Left lung (tissue), 10 donors: ENCODE measurements around the gene CLEC2L. TPM values are rescaled to one million over a fixed set of nuclear protein-coding genes. Genes with fewer than 3 reads are reported as not detected.

ENCODE experiments used
- ATAC-seq: fragments of 200-7000 bp; cut with Tn5 transposase; one replicate; pipeline ENCODE4 v1.9.1; 2020; ENCODE audit warnings: moderate library complexity
- DNase-seq, 4 donors: peaks; one replicate each; pipeline ENCODE4 v3.0.0-alpha.2; 2013 to 2020
- H3K27ac ChIP-seq, 2 donors: fragments of 200-600 bp; sonication (generic) in 1 of 2; one replicate each; pipeline versions ENCODE4 v1.5.0 to v1.8.0; 2020 to 2021
- H3K27me3 ChIP-seq, 2 donors: fragments of 200-600 bp; sonication (generic) in 1 of 2; one replicate each; pipeline versions ENCODE4 v1.5.0 to v1.8.0; 2020 to 2021
- H3K36me3 ChIP-seq, 2 donors: fragments of 200-600 bp; sonication (generic) in 1 of 2; one replicate each; pipeline versions ENCODE4 v1.5.0 to v1.8.0; 2020 to 2021
- H3K4me1 ChIP-seq, 2 donors: fragments of 200-600 bp; one replicate each; pipeline ENCODE4 v1.8.0; 2021
- H3K4me3 ChIP-seq, 2 donors: fragments of 200-600 bp; sonication (generic) in 1 of 2; one replicate each; pipeline versions ENCODE4 v1.5.0 to v1.8.0; 2020 to 2021; ENCODE audit warnings: mild to moderate bottlenecking in 1 of 2
- H3K9me3 ChIP-seq, 2 donors: fragments of 200-600 bp; sonication (generic) in 1 of 2; one replicate each; pipeline versions ENCODE4 v1.5.0 to v1.8.0; 2020 to 2021
- intact Hi-C, 2 donors: fragments of 100-400 bp; cut with DNase I; formaldehyde crosslinking; loops; one replicate each; pipeline versions ENCODE4 v1.11.2 to v1.14.2; 2022
- polyA plus RNA-seq, 6 donors: library from polyadenylated mRNA; unstranded; fragments of 120-200 nt; gene quantifications; one replicate each; pipeline ENCODE4 v1.2.1, GENCODE V29; 2013; ENCODE audit not compliant: insufficient read length in 6 of 6
- total RNA-seq, 2 donors: library from RNA; stranded (reverse); fragmentation: NEBNext Ultra II Directional; extraction: Animal tissue kit (Norgen Biotek cat#: 25700); gene quantifications; one replicate each; pipeline ENCODE4 v1.2.1, GENCODE V29; 2021
- TF ChIP-seq, protein P1 (sequence below), 2 donors: fragments of 200-600 bp; sonication (generic) in 1 of 2; IDR thresholded peaks; one replicate each; pipeline versions ENCODE4 v1.5.0 to v1.8.0; 2021; ENCODE audit warnings: antibody characterized with exemption in 2 of 2
- donor health status: DM: no; HTN: yes; CAD: no.
- donor health status: DM: no; HTN: no; CAD: no.

The CLEC2L gene
- total and polyA plus RNA-seq, 8 donors: 0.20 to 0.45 (median 0.35) TPM; not detected in 1

- H3K36me3 ChIP-seq: no peaks in the 10 kb centered on the region
- H3K27me3 ChIP-seq: peaks cover 27 to 53% of the 10 kb centered on the region in 2 donors
- intact Hi-C loops: no loop called here
- ATAC-seq (no peak), DNase-seq (no peak)
- H3K4me3 ChIP-seq: no peak overlapping the region
- H3K9me3 ChIP-seq: no peaks in the 10 kb centered on the region
- H3K4me1 ChIP-seq: no peaks in the 10 kb centered on the region
- H3K27ac ChIP-seq: no peak overlapping the region
- TF ChIP-seq, protein P1, sequence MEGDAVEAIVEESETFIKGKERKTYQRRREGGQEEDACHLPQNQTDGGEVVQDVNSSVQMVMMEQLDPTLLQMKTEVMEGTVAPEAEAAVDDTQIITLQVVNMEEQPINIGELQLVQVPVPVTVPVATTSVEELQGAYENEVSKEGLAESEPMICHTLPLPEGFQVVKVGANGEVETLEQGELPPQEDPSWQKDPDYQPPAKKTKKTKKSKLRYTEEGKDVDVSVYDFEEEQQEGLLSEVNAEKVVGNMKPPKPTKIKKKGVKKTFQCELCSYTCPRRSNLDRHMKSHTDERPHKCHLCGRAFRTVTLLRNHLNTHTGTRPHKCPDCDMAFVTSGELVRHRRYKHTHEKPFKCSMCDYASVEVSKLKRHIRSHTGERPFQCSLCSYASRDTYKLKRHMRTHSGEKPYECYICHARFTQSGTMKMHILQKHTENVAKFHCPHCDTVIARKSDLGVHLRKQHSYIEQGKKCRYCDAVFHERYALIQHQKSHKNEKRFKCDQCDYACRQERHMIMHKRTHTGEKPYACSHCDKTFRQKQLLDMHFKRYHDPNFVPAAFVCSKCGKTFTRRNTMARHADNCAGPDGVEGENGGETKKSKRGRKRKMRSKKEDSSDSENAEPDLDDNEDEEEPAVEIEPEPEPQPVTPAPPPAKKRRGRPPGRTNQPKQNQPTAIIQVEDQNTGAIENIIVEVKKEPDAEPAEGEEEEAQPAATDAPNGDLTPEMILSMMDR (IDR thresholded peaks at IDR 0.05): no peak
Observed at GRCh38 chr7:139521439-139521838, 2.0 kb upstream of the CLEC2L start.

DNA sequence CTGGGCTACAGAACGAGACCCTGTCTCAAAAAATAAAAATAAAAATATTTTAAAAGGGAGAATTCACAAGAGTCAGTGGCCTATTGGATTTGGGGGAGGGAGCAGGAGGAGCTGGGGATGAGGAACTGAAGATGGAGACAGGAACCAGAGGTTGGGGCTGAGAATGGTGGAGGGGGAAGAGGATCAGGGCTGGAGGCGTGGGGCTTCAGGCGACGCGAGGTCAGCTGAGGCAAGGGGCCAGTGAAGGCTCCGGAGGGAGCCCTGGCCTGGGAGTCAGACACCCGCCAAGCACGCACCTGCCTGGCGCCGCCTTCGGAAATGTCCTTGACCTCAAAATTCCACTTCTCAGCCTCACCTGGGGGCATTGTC is 671 bp upstream of the CLEC2L start:
- H3K36me3 ChIP-seq: no peaks in the 10 kb centered on the region
- H3K4me1 ChIP-seq: no peaks in the 10 kb centered on the region
- H3K27ac ChIP-seq: no peak overlapping the region
- DNase-seq (no peak), ATAC-seq (no peak)
- peaks cover 27 to 53% of the 10 kb centered on the region in 2 donors for H3K27me3 ChIP-seq
- intact Hi-C loops: no loop called here
- TF ChIP-seq, protein P1 (IDR thresholded peaks at IDR 0.05): no peak
- no peak overlapping the region for H3K4me3 ChIP-seq
- H3K9me3 ChIP-seq: no peaks in the 10 kb centered on the region

- H3K9me3 ChIP-seq: no peaks in the 10 kb centered on the region
- intact Hi-C loops: no loop called here
- H3K4me1 ChIP-seq: no peaks in the 10 kb centered on the region
- TF ChIP-seq, protein P1 (IDR thresholded peaks at IDR 0.05): no peak
- DNase-seq (no peak), ATAC-seq (no peak)
- H3K27me3 ChIP-seq: peaks cover 27 to 53% of the 10 kb centered on the region in 2 donors
- H3K4me3 ChIP-seq: no peak overlapping the region
- no peak overlapping the region for H3K27ac ChIP-seq
- no peaks in the 10 kb centered on the region for H3K36me3 ChIP-seq
Observed at GRCh38 chr7:139523968-139524815, 707 bp downstream of the CLEC2L start.

DNA sequence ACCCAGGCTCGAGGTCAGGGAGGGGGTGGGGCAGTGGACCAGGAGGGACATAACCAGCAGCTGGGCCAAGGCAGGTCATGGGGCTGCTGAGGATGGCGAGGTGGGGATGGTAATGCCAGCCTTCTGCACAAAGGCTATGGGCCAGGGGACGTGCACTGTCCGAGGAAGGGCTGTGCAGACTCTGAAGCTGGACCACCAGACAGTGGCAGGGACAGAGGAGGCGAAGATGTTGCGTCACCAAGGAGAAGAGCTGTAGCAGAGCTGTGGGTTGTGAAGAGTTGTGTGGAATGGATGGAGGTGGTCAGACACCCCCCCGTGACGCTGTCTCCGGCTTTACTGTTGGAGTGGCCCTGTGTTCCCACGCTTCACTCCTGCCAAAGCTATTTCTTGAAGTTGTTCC is 1.8 kb downstream of the CLEC2L start:
- Histone ChIP-seq H3K4me1 (no peaks in the 10 kb centered on the region), H3K27me3 (peaks cover 27 to 49% of the 10 kb centered on the region in 2 donors)

GRCh38 chr7:139525750-139526149 is 2.3 kb downstream of the CLEC2L start:
- DNase-seq: no peak
- Histone ChIP-seq H3K27ac (no peak overlapping the region), H3K36me3 (no peaks in the 10 kb centered on the region), H3K4me1 (no peaks in the 10 kb centered on the region), H3K27me3 (peaks cover 27 to 49% of the 10 kb centered on the region in 2 donors), H3K9me3 (no peaks in the 10 kb centered on the region), H3K4me3 (no peak overlapping the region)
- TF ChIP-seq, protein P1 (IDR thresholded peaks at IDR 0.05): no peak
- intact Hi-C loops: no loop called here
- ATAC-seq: no peak

More for the DNA sequence above, 1.8 kb downstream of the CLEC2L start:
- H3K36me3 ChIP-seq: no peaks in the 10 kb centered on the region
- H3K9me3 ChIP-seq: no peaks in the 10 kb centered on the region
- no peak for DNase-seq
- no peak overlapping the region for H3K27ac ChIP-seq
- TF ChIP-seq, protein P1 (IDR thresholded peaks at IDR 0.05): no peak
- ATAC-seq: no peak
- intact Hi-C loops: no loop called here
- H3K4me3 ChIP-seq: no peak overlapping the region
